Suprapubic skin (tissue), 4 donors: ENCODE measurements around the gene ANKUB1.

ENCODE experiments used
- CTCF ChIP-seq, 2 donors: fragments of 200-600 bp in 1 of 2; fragments of 450-650 bp in 1 of 2; sonication (generic) in 1 of 2; IDR thresholded peaks; one replicate each; pipeline ENCODE4 v1.5.1; 2016 to 2019; ENCODE audit warnings: antibody characterized with exemption in 2 of 2, mild to moderate bottlenecking in 1 of 2, moderate library complexity in 1 of 2
- POLR2A ChIP-seq, 2 donors: fragments of 450-650 bp; IDR thresholded peaks; one replicate each; pipeline ENCODE4 v1.6.1; 2017; ENCODE audit warnings: antibody characterized with exemption in 2 of 2, mild to moderate bottlenecking in 2 of 2, moderate library complexity in 2 of 2
- POLR2AphosphoS5 ChIP-seq, 3 donors: sonication (generic); formaldehyde crosslinking; IDR thresholded peaks; one replicate each; pipeline ENCODE4 v1.6.1; 2017; ENCODE audit warnings: antibody characterized with exemption in 3 of 3

GRCh38 chr3:149830902-149831301, 38.5 kb upstream of the ANKUB1 start:
- no peak for TF ChIP-seq CTCF (IDR thresholded peaks at IDR 0.05)
- TF ChIP-seq POLR2A (IDR thresholded peaks at IDR 0.05) = no peak
- no peak for TF ChIP-seq POLR2AphosphoS5 (IDR thresholded peaks at IDR 0.05)
